Measurements from ENCODE around the gene LCNL1.

DNA sequence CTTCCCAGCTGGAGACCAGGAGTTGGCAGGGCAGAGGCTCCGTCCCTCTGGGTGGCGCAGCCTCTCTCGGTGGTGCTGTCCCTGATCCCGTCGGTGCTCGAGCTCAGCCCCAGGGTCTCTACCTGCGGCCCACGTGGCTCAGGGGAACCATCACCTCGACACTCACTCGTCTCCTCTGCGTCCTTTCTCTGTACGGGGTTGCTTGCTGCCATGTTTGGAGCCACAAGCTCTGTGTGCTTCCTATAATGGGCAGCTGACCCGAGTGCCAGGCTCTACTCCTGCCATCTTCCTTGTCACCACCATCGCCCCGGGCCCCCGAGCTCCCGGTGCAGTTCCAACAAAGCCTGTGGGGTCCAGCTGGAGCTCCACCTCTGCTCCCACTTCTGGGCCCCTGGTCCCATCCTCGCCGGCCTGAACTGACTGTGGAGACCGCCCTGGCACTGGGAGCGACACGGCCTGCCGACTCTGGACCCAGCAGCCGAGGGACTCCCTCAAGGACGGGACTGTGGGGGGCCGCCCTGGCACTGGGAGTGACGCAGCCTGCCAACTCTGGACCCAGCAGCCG is 43.3 kb upstream of the LCNL1 start:
- TF ChIP-seq CTCF (conservative IDR thresholded peaks at IDR 0.05; ENCODE audit: low read depth, low read length) (no peak), EZH2 (IDR thresholded peaks at IDR 0.05; ENCODE audit: borderline replicate concordance, low read depth, low read length, poor library complexity, severe bottlenecking) (no peak)

Data from A673 (cell line).